Ovary (tissue), 3 donors: ENCODE data around the gene TRAK2.

Experiments used
- CTCF ChIP-seq, 3 donors: fragments of 450-650 bp in 2 of 3; fragments of 200-600 bp in 1 of 3; IDR thresholded peaks; one replicate each; pipeline versions ENCODE4 v1.5.1 to v1.8.0; 2016 to 2022; ENCODE audit warnings: antibody characterized with exemption in 3 of 3, mild to moderate bottlenecking in 1 of 3
- EP300 ChIP-seq: sonication (generic); formaldehyde crosslinking; IDR thresholded peaks from one replicate; pipeline ENCODE4 v1.6.1; 2017; ENCODE audit warnings: antibody characterized with exemption
- POLR2A ChIP-seq: fragments of 450-650 bp; IDR thresholded peaks from one replicate; pipeline ENCODE4 v1.6.1; 2017; ENCODE audit warnings: antibody characterized with exemption, mild to moderate bottlenecking, moderate library complexity
- donor health status: DM: no; HTN: no; CAD: no.

- TF ChIP-seq CTCF (IDR thresholded peaks at IDR 0.05), result no peak
- no peak for TF ChIP-seq EP300
- TF ChIP-seq POLR2A, result no peak
Measured at GRCh38 chr2:201419986-201420385, 31.3 kb downstream of the TRAK2 start.
